H1 (cell line): ENCODE data around the gene GALNT2. TPM values are rescaled to one million over a fixed set of nuclear protein-coding genes. Genes with fewer than 3 reads are reported as not detected.
A peak's percentile ranks its signal among the peaks of the same experiment; 100 is the strongest.

Experiments
- CTCF ChIA-PET: fragments of 300-600 bp; sonication (Branson Sonifier 250); formaldehyde crosslinking; loops from one replicate; lab custom pipeline; 2021; ENCODE audit not compliant: partially characterized antibody; lab: Charles Lee
- POLR2A ChIA-PET: fragments of 300-600 bp; sonication (Branson Sonifier 250); formaldehyde crosslinking; loops from one replicate; lab custom pipeline; 2021; ENCODE audit warnings: inconsistent platforms; ENCODE audit not compliant: partially characterized antibody; lab: Charles Lee
- DNase-seq, 2 experiments: peaks; one replicate each; pipeline versions ENCODE4 v3.0.0 to v3.0.0-alpha.2; 2010 to 2022; ENCODE audit warnings: low spot score in 2 of 2, low read depth in 1 of 2, mixed read lengths in 1 of 2
- FAIRE-seq: peaks from 2 replicates; lab custom pipeline; 2011; peaks lifted over from hg19 to GRCh38; lab: Jason Lieb, UNC
- H2AFZ ChIP-seq: 2 replicates; pipeline ENCODE4 v1.8.1; 2012; ENCODE audit warnings: low read length, inconsistent platforms
- H2AK5ac ChIP-seq: 2 replicates; pipeline ENCODE4 v1.6.1; 2013; ENCODE audit warnings: low read depth, low read length
- H2BK120ac ChIP-seq: replicated peaks from 2 replicates; pipeline ENCODE3; 2013; ENCODE audit warnings: low read depth, low read length, inconsistent platforms
- H2BK12ac ChIP-seq: 2 replicates; pipeline ENCODE4 v1.6.1; 2013; ENCODE audit warnings: low read depth, low read length
- H2BK15ac ChIP-seq: 2 replicates; pipeline ENCODE4 v1.6.1; 2013; ENCODE audit warnings: low read length
- H2BK20ac ChIP-seq: 2 replicates; pipeline ENCODE4 v1.6.1; 2013; ENCODE audit warnings: low read length
- H2BK5ac ChIP-seq: 2 replicates; pipeline ENCODE4 v1.6.1; 2013; ENCODE audit warnings: low read depth, low read length
- H3K14ac ChIP-seq: 2 replicates; pipeline ENCODE4 v1.6.1; 2013; ENCODE audit warnings: inconsistent platforms; ENCODE audit not compliant: insufficient read length
- H3K18ac ChIP-seq: 2 replicates; pipeline ENCODE4 v1.6.1; 2013; ENCODE audit warnings: low read length; ENCODE audit errors: extremely low read depth
- H3K23ac ChIP-seq: 2 replicates; pipeline ENCODE4 v1.6.1; 2013; ENCODE audit warnings: inconsistent platforms; ENCODE audit not compliant: insufficient read length
- H3K23me2 ChIP-seq: 2 replicates; pipeline ENCODE4 v1.6.1; 2013; ENCODE audit warnings: low read depth, low read length
- H3K27ac ChIP-seq: 2 replicates; pipeline ENCODE4 v1.6.1; 2011; ENCODE audit warnings: low read depth, low read length, inconsistent platforms
- H3K27me3 ChIP-seq, 4 experiments: replicated peaks in 1 of 4; 1 replicate in 1 of 4; 2 replicates in 3 of 4; pipeline versions ENCODE4 v1.6.1 to v1.8.1; 2011 to 2013; ENCODE audit warnings: low read length in 3 of 4, mild to moderate bottlenecking in 3 of 4, inconsistent platforms in 2 of 4, mixed read lengths in 2 of 4, moderate library complexity in 1 of 4; ENCODE audit not compliant: control insufficient read depth in 3 of 4, insufficient read depth in 3 of 4; ENCODE audit errors: extremely low read depth in 1 of 4
- H3K36me3 ChIP-seq, 4 experiments: 2 replicates each; pipeline versions ENCODE4 v1.6.1 to v1.8.1; 2011 to 2013; ENCODE audit warnings: mild to moderate bottlenecking in 4 of 4, low read length in 3 of 4, moderate library complexity in 2 of 4, control low read depth in 1 of 4, inconsistent platforms in 1 of 4; ENCODE audit not compliant: insufficient read depth in 4 of 4, control insufficient read depth in 2 of 4
- H3K4ac ChIP-seq: replicated peaks from 2 replicates; pipeline ENCODE3; 2013; ENCODE audit warnings: low read length, low read depth, mixed read lengths, inconsistent platforms; ENCODE audit not compliant: insufficient read length
- H3K4me1 ChIP-seq, 4 experiments: replicated peaks in 1 of 4; 1 replicate in 1 of 4; 2 replicates in 3 of 4; pipeline versions ENCODE4 v1.6.1 to v1.8.1; 2011 to 2013; ENCODE audit warnings: low read length in 3 of 4, inconsistent platforms in 2 of 4, mixed read lengths in 1 of 4; ENCODE audit not compliant: insufficient read depth in 4 of 4, control insufficient read depth in 3 of 4
- H3K4me2 ChIP-seq, 2 experiments: 2 replicates each; pipeline versions ENCODE4 v1.6.1 to v1.8.1; 2011 to 2013; ENCODE audit warnings: low read depth in 2 of 2, low read length in 2 of 2, control low read depth in 1 of 2, inconsistent platforms in 1 of 2, mild to moderate bottlenecking in 1 of 2; ENCODE audit not compliant: insufficient read depth in 1 of 2
- H3K4me3 ChIP-seq, 4 experiments: fragments of 200-600, 300-600 bp in 1 of 4; sonication (generic), shearing (Covaris generic), sonication (Bioruptor Twin) in 1 of 4; 2 replicates each; pipeline versions ENCODE4 v1.5.1 to v1.8.1; 2011 to 2016; ENCODE audit warnings: low read length in 4 of 4, low read depth in 3 of 4, control low read depth in 2 of 4, inconsistent platforms in 2 of 4, mild to moderate bottlenecking in 2 of 4, mixed read lengths in 1 of 4, moderate library complexity in 1 of 4; ENCODE audit not compliant: insufficient read depth in 2 of 4; ENCODE audit errors: extremely low read depth in 1 of 4
- H3K56ac ChIP-seq: replicated peaks from 2 replicates; pipeline ENCODE3; 2013; ENCODE audit warnings: low read depth, mild to moderate bottlenecking, mixed read lengths, low read length, inconsistent platforms; ENCODE audit not compliant: insufficient read length
- H3K79me1 ChIP-seq: 2 replicates; pipeline ENCODE4 v1.6.1; 2013; ENCODE audit warnings: low read depth, low read length, control low read depth
- H3K79me2 ChIP-seq, 2 experiments: 2 replicates each; pipeline versions ENCODE4 v1.6.1 to v1.8.1; 2012 to 2013; ENCODE audit warnings: low read length in 2 of 2, mild to moderate bottlenecking in 2 of 2, inconsistent platforms in 1 of 2; ENCODE audit not compliant: insufficient read depth in 2 of 2, control insufficient read depth in 1 of 2
- H3K9ac ChIP-seq, 4 experiments: replicated peaks in 1 of 4; 1 replicate in 1 of 4; 2 replicates in 3 of 4; pipeline versions ENCODE4 v1.6.1 to v1.8.1; 2011 to 2013; ENCODE audit warnings: low read depth in 3 of 4, low read length in 3 of 4, control low read depth in 2 of 4, mild to moderate bottlenecking in 2 of 4, moderate library complexity in 2 of 4, inconsistent platforms in 1 of 4; ENCODE audit errors: extremely low read depth in 1 of 4
- H3K9me3 ChIP-seq, 2 experiments: 2 replicates each; pipeline versions ENCODE4 v1.6.1 to v1.8.1; 2012 to 2013; ENCODE audit warnings: mild to moderate bottlenecking in 2 of 2, moderate library complexity in 2 of 2, control low read depth in 1 of 2, inconsistent platforms in 1 of 2, low read depth in 1 of 2, low read length in 1 of 2, mixed read lengths in 1 of 2; ENCODE audit not compliant: insufficient read depth in 2 of 2
- H4K20me1 ChIP-seq, 2 experiments: replicated peaks in 1 of 2; 2 replicates each; pipeline versions ENCODE3 to v1.8.1; 2011 to 2013; ENCODE audit warnings: inconsistent platforms in 2 of 2, low read length in 2 of 2, mild to moderate bottlenecking in 1 of 2; ENCODE audit not compliant: insufficient read depth in 2 of 2, control insufficient read depth in 1 of 2
- H4K5ac ChIP-seq: 2 replicates; pipeline ENCODE4 v1.6.1; 2013; ENCODE audit warnings: low read length, low read depth, mixed read lengths, inconsistent platforms; ENCODE audit not compliant: insufficient read length
- H4K8ac ChIP-seq: 2 replicates; pipeline ENCODE4 v1.8.0; 2013; ENCODE audit warnings: mild to moderate bottlenecking, moderate library complexity, low read length, inconsistent platforms; ENCODE audit not compliant: insufficient read depth; ENCODE audit errors: extremely low read depth
- H4K91ac ChIP-seq: replicated peaks from 2 replicates; pipeline ENCODE3; 2013; ENCODE audit warnings: low read length, mixed read lengths, inconsistent platforms; ENCODE audit not compliant: insufficient read length
- FOSL1 ChIP-seq: IDR thresholded peaks from 2 replicates; pipeline ENCODE4 v1.6.1; 2011; ENCODE audit warnings: mild to moderate bottlenecking, low read depth, low read length, moderate library complexity; ENCODE audit not compliant: insufficient read depth
- SAP30 ChIP-seq: fragments of 300-600 bp; sonication (generic); IDR thresholded peaks from 2 replicates; pipeline ENCODE4 v1.7.1; 2012; ENCODE audit warnings: low read length, moderate library complexity, mild to moderate bottlenecking, inconsistent platforms; ENCODE audit not compliant: insufficient read depth, insufficient replicate concordance
- WGBS, 2 experiments: shearing (Covaris generic) in 1 of 2; methylation state at CpG; one replicate each; pipeline versions ENCODE4 v1.1.6 to v1.1.7; 2013 to 2015; ENCODE audit warnings: low lambda C conversion rate in 2 of 2, mixed read lengths in 2 of 2, inconsistent platforms in 1 of 2, low coverage in 1 of 2, missing lambda C conversion rate in 1 of 2; ENCODE audit not compliant: insufficient replicate concordance in 2 of 2, insufficient coverage in 1 of 2, insufficient read length in 1 of 2; ENCODE audit errors: extremely low coverage in 1 of 2, missing lambda C conversion rate in 1 of 2; 5-methylcytosine and 5-hydroxymethylcytosine counted together
- polyA plus RNA-seq, 7 experiments: library from polyadenylated mRNA; depleted of rRNA in 3 of 7; stranded (reverse) in 5 of 7; unstranded in 2 of 7; fragments of >200 nt in 5 of 7; fragments of 200-250 nt in 2 of 7; gene quantifications; 1 replicate in 5 of 7; 2 replicates in 1 of 7; 4 replicates in 1 of 7; pipeline versions ENCODE4 v1.2.1 to v1.2.3, GENCODE V29; 2011 to 2013; ENCODE audit warnings: missing spikeins in 2 of 7, mixed read lengths in 2 of 7
- total RNA-seq: library from RNA; stranded (reverse); fragmentation: NEBNext Ultra II Directional; extraction: Animal tissue kit (Norgen Biotek cat#: 25700); gene quantifications from 2 replicates; pipeline ENCODE4 v1.2.1, GENCODE V29; 2021

GALNT2 gene
- total and polyA plus RNA-seq, 2 of the 8 experiments (the other 6 are each of a cell fraction or from before 2014, with no cell fraction given) = 34.5 to 75.3 TPM

DNA sequence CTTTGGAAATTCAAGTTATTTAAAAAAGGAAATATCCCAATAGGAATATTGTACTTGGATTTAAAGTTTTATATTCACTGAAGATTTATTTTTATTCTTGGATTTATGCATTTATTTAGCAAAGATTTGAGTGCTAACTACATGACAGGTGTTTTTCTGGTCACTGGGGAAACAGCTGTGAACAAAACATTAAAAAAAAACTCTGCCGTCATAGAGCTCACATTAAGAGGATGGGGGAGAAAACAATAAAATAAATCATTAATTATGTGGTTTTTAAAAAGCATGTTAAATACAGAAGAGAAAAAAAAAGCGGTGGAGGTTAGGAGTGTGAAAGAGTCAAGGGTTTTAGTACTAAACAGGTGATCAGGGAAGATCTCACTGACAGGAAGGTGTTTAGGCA is 149.9 kb downstream of the GALNT2 start:
- TF ChIP-seq FOSL1 (no peak), SAP30 (no peak)
- TF ChIP-seq, all 59 proteins: peak for 0
- WGBS, 2 experiments = 93 to 100% methylated on average over 1 to 2 of the region's 2 CpGs
- no peak overlapping the region for H4K5ac ChIP-seq
- no peak overlapping the region for H2BK120ac ChIP-seq
- CTCF ChIA-PET = no interaction called here
- no peak overlapping the region for H3K23ac ChIP-seq
- no peak overlapping the region for H3K14ac ChIP-seq
- H3K9ac ChIP-seq = no peak overlapping the region
- H4K91ac ChIP-seq = no peak overlapping the region
- H2AK5ac ChIP-seq = no peak overlapping the region
- no peak overlapping the region for H2BK20ac ChIP-seq
- H3K79me1 ChIP-seq = peaks cover 4% of the 10 kb centered on the region
- POLR2A ChIA-PET = no interaction called here
- H2AFZ ChIP-seq = no peak overlapping the region
- H3K18ac ChIP-seq = no peak overlapping the region
- H3K79me2 ChIP-seq = 0 out of 4 replicates have a peak, but pooled peaks cover 0 to 4% of the 10 kb centered on the region in 2 experiments
- FAIRE-seq (no peak), DNase-seq (no peak)
- no peak overlapping the region for H3K27ac ChIP-seq
- H3K4me2 ChIP-seq = no peak overlapping the region
- no peaks in the 10 kb centered on the region for H3K36me3 ChIP-seq
- no peak overlapping the region for H2BK15ac ChIP-seq
- H3K56ac ChIP-seq = no peak overlapping the region
- no peaks in the 10 kb centered on the region for H3K27me3 ChIP-seq
- no peak overlapping the region for H2BK5ac ChIP-seq
- peak overlapping the region; percentile 33; the same call in 1 of the 2 replicates for H2BK12ac ChIP-seq
- no peaks in the 10 kb centered on the region for H3K9me3 ChIP-seq
- H4K8ac ChIP-seq = no peak overlapping the region
- peaks cover 0 to 3% (median 0%) of the 10 kb centered on the region in 4 experiments; a peak in 4 of 7 replicates for H3K4me1 ChIP-seq
- H3K4ac ChIP-seq = no peak overlapping the region
- peaks cover 0 to 4% of the 10 kb centered on the region in 2 experiments for H4K20me1 ChIP-seq
- no peaks in the 10 kb centered on the region for H3K23me2 ChIP-seq
- H3K4me3 ChIP-seq = no peak overlapping the region
